Endothelial cell of umbilical vein (primary cell): ENCODE results near the gene NFKBIE.

ENCODE experiments used
- MYC ChIP-seq: IDR thresholded peaks from one replicate; pipeline ENCODE4 v1.6.1; 2011; ENCODE audit warnings: mild to moderate bottlenecking, low read depth, low read length
- TF ChIP-seq, protein P1 (sequence below), 2 donors: IDR thresholded peaks; 1 replicate in 1 of 2; 2 replicates in 1 of 2; pipeline ENCODE4 v1.5.1; 2011; ENCODE audit warnings: low read length in 2 of 2, mild to moderate bottlenecking in 2 of 2, moderate library complexity in 2 of 2, control low read depth in 1 of 2, inconsistent platforms in 1 of 2, low read depth in 1 of 2; ENCODE audit not compliant: insufficient read depth in 1 of 2; ENCODE audit errors: extremely low read depth in 1 of 2

DNA sequence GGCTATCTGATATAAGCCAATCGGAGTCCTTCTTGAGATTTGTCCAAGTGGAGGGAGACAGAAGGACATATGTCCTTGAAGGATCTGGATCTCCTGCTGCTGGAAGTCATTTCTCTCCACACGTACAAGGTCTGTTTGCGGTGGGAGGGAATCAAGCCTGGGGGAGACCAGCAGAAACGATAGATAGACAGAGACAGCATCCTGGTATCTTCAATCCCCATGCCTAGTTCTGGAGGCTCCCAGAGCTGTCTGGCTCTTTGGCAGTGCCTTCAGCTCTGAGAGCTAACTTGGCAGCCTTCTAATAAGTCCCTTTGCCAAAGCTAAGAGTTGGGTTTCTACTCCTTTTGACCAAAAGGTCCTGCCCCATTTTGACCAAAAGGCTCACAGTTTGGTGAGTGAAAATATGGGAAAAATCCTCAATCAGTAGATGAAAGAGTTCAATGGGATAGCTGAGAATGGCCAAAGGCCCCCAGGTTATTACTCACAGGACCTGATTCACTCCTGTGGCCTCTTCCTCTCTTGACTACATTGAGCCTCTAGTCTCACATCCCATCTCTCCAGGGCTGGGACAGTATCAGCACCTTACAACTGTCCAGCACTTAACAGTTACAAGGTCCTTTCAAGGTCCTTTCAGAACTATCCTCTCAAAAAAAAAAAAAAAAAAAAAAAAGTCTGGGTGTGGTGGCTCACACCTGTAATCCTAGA, 27.5 kb upstream of the NFKBIE start:
- TF ChIP-seq, protein P1, sequence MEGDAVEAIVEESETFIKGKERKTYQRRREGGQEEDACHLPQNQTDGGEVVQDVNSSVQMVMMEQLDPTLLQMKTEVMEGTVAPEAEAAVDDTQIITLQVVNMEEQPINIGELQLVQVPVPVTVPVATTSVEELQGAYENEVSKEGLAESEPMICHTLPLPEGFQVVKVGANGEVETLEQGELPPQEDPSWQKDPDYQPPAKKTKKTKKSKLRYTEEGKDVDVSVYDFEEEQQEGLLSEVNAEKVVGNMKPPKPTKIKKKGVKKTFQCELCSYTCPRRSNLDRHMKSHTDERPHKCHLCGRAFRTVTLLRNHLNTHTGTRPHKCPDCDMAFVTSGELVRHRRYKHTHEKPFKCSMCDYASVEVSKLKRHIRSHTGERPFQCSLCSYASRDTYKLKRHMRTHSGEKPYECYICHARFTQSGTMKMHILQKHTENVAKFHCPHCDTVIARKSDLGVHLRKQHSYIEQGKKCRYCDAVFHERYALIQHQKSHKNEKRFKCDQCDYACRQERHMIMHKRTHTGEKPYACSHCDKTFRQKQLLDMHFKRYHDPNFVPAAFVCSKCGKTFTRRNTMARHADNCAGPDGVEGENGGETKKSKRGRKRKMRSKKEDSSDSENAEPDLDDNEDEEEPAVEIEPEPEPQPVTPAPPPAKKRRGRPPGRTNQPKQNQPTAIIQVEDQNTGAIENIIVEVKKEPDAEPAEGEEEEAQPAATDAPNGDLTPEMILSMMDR (IDR thresholded peaks at IDR 0.05; ENCODE audit: extremely low read depth in 1 of 2, insufficient read depth in 1 of 2, low read depth in 1 of 2, low read length in 2 of 2): no peak
- no peak for TF ChIP-seq MYC
